ENCODE results near the gene LY86.

The LY86 gene

DNA sequence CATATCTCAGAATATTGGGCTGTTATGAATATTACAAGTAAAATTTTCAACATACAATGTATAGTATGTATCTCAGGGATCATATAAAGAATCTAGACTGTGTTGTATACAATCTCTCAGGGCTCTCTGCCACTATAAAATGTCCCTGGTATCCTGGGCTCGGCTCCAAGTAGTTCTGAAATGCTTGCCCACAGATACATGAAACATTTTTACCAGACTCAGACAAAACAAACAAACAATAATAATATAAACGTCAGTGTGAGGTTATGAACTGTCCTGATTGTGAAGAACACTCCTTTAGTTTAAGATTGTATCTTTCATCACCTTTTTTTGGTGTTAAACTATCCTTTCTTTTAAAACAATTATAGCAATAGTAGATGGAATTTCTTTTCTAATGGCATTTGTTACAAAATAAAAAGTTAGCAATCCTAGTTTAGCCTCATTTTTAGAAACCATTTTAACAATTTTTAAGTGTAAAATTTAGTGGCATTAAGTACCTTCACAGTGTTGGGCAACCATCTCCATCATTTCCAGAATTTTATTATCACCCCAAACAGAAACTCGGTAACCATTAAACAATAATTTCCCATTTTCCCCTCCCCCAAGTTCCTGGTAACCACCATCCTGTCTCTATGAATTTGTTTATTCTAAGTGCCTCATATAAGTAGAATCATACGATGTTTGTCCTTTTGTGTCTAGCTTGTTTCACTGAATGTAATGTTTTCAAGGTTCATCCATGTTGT, 17.4 kb upstream of the LY86 start:
- DNase-seq (ENCODE audit: low read depth in 2 of 3, low spot score in 2 of 3), result no peak

DNA sequence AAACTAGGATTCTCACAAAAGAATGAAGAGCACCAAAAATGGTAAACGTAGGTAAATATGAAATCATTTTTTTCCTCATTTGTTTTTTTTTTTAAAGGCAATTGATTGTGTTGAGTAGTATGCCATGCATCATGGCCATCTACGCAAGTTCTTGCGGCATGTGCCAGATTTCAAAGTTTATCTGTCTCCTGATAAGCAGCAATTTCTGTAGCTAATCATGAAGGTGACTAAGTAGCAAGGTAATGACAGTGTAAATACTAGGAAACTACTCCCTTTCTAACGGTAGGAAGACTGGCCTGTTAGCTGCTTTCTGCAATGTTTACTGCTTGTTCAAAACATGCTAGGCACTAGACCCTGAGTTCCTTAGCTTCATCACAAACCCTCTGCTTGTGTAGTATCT, 13.4 kb upstream of the LY86 start:
- DNase-seq (ENCODE audit: low read depth in 2 of 3, low spot score in 2 of 3), result no peak

DNA sequence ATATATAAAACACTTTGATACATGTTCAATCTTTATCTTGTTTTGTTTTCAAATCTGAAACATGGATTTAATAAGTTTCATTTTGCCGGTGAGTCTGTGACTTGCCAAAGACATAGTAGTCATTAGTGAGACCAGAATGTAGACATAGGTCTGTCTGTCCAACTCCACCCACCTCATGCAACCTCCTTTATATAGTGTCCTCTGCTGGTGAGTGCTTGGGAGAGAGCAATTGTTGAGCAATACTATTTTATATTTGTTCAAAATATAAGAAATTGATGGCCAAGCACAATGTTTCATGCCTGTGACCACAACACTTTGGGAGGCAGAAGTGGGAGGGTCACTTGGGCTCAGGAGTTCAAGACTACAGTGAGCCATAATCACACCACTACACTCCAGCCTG, 10.8 kb upstream of the LY86 start:
- DNase-seq (ENCODE audit: low read depth in 2 of 3, low spot score in 2 of 3), result no peak

DNA sequence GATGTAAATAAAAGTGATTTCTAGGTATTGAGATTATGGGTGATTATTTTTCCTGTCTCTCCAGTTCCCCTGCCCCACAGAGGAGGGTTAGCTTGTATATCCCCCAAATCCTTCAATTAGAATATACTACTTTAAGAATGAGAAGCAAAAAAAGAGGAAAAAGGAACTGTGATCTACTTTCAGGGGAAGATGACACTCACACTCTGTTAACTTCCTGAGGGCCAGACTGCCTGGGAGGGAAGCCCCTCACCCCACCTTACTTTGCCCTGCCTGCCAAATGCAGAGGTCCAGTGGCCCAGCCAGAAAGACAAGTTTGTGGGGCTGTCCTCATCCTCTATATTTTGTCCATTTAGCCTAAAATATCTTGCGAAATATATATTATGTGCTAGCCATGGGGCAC, 9.2 kb upstream of the LY86 start:
- no peak for DNase-seq (ENCODE audit: low read depth in 2 of 3, low spot score in 2 of 3)

DNA sequence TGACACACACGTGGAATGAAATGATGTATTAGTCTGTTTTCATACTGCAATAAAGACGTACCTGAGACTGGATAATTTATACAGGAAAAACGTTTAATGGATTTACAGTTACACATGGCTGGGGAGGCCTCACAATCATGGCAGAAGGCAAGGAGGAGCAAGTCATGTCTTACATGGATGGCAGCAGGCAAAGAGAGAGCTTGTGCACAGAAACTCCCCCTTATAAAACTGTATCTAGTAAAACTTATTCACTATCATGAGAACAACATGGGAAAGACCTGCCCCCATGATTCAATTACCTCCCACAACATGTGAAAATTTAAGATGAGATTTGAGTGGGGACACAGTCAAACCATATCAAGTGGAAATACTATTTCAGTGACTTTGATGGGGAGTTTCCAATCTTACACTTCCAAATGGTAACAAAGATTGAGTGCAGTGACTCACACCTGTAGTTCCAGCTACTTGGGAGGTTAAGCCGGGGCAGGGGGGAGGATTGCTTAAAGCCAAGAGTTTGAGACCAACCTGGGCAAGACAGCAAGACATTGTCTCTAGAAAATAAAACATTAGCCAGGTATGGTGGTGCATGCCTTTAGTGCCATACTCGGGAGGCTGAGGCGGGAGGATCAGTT, 8.2 kb upstream of the LY86 start:
- no peak for DNase-seq (ENCODE audit: low read depth in 2 of 3, low spot score in 2 of 3)

DNA sequence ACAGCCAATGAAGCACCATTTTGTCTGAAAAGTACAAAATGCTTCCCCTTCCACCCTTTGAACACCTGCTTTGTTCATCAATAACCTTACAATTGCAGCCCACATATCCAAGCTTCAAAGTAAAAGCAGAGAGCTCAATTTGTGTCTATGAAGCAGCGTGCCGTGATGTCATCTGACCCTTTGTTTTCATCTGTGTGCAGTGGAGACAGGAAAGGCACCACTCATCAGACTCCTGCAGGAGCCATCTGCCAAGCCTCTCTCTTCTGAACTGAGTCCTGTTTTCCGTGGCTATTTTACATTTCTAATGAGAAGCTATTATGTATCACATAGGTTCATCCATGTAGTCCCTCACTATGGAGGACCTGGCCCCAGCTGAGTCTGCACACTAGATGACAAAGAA, 7.5 kb upstream of the LY86 start:
- DNase-seq (ENCODE audit: low read depth in 2 of 3, low spot score in 2 of 3), result no peak

DNA sequence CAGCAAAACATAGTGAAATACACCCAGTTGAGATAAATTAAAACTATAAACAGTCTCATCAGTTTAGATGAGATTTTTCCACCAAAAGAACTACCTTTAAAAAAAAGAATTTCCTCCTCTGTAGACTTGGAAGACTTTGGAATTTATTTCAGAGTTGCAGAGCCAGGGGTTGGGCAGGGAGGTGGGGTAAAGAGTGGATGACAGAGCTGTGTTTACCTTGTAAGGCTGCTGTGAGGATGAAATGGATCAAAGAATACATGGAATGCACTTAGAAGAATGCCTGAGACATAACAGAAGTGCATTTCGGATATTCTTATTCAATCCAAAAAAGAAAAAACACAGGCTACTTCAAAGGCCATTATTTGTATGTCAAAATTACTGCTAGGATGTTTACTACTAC, 6.4 kb upstream of the LY86 start:
- DNase-seq (ENCODE audit: low read depth in 2 of 3, low spot score in 2 of 3), result no peak

DNA sequence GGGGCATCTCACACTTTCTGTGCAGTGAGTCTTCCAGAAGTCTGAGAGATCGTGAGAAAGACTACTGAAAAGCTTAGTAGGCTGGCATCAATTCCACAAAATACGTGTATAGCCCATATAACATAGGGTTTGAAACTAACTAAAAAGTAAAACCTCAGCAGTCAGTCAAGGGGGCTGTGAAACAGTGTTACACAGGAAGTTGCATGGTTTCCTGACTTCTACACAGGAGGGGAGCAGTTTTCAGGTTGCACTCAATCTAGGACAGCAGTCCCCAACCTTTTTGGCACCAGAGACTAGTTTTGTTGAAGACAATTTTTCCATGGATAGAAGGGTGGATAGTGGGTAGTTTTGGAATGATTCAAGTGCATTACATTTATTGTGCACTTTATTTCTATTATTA, 4.7 kb upstream of the LY86 start:
- DNase-seq (ENCODE audit: low read depth in 2 of 3, low spot score in 2 of 3), result no peak

DNA sequence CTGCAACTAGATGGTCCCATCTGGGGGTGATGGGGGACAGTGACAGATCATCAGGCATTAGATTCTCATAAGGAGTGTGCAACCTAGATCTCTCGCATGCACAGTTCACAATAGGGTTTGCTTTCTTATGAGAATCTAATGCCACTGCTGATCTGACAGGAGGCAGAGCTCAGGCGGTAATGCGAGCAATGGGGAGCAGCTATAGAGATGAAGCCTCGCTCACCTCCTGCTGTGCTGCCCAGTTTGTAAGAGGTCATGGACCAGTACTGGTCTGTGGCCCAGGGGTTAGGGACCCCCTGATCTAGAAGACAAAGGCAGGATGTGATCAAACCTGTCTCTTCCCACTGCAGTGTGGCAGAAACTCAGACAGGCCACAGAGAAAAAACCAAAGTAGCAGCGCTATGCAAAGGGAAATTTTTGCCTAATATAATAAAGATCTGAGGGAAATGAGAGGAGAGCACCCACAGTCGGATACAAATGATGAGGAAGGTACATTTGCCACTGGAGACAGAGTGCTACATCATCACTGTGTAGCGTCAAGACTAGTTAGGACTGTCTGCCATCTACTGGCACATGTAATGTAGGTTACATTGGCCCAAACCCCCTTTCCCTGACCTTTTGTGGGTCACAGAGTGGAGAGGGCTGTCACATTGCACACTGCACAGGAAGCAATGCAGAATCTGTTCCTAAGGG, 4.1 kb upstream of the LY86 start:
- no peak for DNase-seq (ENCODE audit: low read depth in 2 of 3, low spot score in 2 of 3)

DNA sequence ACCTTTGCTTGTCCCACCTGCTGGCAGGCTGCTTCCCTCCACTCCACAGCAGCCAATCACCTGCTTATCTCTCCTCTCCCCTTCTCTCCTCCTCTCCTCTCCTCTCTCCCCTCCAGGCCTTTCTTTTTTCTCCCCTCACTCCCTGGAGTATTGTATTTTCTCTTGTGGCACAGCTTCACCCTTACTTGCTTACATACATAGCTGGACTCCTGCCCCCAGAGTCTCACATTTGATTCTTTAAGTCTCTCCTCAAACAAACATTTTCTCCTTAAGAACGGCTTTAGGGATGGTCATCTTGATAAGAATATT, 3.6 kb upstream of the LY86 start:
- no peak for DNase-seq (ENCODE audit: low read depth in 2 of 3, low spot score in 2 of 3)

DNA sequence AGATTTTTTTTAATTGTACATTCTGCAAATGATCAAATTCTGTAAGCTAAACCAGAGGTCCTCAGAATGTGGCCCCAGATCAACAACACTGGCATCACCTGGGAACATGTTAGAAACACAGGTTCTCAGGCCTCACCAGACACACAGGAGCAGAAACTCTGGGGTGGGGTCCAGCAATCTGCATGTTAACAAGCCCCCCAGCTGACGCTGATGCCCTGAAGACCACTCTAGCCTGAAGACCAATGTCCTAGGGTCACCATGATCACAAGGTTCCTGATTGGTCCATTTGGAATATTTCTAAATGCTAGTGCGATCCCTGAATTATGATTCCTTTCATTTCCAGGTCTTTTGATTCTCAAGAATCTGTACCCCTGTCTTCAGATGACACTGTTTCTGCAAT, 2.4 kb upstream of the LY86 start:
- DNase-seq (ENCODE audit: low read depth in 2 of 3, low spot score in 2 of 3), result no peak

DNA sequence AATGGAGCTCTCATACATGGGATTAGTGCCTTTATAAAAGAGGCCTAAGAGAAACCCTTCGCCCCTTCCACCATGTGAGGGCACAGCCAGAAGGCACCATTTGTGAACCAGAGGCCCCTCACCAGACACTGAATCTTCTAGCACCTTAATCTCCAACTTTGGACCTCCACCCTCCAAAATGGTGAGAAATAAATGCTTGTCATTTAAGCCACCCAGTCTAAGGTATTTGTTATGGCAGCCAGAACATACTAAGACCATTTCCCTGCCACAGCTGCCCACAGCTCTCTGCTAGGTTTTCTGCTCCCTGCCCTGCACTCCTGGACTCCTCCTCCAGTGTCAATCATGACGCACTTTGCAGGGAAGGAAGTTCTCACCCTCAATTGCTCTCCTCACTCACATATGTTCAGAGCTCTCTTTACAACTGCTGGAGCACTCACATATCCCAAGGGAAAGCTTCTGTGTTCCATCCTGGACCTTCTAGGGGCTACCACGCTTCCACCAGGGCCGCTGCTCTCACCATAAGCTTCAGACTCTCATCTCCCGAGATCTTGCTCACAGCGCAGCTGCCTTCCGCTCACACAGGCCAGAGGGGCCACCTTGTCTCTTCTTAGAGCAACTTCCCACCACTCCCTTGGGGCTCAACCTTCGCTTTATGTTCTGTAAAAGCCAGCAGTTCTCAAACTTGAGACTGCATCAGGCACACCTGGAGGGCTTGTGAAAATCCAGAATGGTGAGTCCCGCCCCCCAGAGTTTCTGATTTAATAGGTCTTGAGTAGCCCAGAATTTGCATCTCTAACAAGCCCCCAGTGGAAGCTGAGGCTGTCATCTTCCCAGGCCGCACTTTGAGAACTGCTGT, 1.6 kb upstream of the LY86 start:
- DNase-seq (ENCODE audit: low read depth in 2 of 3, low spot score in 2 of 3), result no peak

DNA sequence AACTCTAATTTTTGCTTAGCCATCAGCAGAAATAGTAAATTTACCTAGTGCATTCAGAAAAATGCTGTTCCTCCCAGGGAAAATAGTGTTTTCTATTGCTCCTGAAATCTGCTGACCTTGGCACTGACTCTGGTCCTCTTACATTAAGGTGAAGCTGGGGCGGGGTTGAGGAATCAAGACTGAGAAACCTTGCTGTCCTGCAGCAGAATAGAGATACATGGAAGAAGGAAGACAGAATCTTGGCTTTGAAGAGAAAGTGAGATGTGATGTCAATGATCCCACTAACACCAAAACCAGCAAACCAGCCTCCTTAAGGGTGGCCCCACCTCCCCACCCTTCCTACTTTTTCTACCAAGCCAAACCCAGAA, 840 bp upstream of the LY86 start:
- DNase-seq (ENCODE audit: low read depth in 2 of 3, low spot score in 2 of 3), result no peak

DNA sequence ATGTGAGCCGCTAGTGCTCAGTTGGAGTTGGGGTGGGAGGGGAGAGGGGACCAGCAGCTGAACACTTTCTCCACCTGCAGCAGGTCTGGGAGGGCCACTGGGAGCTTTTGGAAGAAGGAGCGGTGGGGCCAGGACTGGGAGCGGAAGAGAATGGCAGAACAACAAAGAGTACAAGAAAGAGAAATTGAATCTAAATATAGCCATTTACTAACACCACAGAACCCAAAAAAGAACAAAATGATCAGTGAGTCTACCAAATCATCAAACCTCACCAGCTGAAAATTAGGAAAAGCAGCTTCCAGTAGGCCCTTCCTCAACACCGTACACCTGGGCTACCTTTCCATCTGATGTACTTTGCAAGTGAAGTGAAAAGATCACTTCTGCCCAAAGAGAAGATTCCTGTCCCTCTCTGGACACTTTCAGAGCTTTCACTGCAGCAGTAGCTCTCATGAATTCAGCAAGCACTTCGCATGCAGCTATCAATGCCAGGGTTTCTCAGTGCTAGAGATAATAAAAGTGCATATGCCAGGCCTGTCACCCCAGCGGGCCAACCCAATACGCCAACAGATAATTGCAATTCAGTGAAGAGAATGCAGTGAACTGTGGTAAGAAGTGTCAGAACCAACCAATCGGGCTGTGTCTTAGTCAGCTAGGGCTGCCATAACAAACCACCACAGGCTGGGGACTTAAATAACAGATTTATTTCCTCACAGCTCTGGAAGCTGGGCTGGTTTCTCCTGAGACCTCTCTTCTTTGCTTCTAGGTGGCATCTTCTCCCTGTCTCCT, 597 bp downstream of the LY86 start:
- no peak for DNase-seq (ENCODE audit: low read depth in 2 of 3, low spot score in 2 of 3)

DNA sequence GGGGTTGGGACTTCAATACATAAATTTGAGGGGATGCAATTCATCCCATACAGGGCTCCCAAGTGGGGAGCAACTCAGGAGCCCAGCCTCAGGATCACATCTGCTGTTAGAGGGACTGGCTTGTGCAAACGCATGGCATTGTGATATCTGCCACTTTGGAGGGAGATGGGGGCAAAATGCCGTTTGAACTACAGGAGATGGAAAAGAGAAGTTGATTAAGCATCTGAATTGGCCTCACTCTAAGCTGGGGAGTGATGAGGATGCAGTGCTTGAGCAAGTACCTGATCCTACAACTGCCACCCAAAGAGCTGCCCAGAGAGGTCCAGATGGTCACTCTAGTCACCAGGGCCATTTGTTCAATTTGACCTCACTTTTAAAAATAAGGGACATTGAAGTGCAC, 2.0 kb downstream of the LY86 start:
- no peak for DNase-seq (ENCODE audit: low read depth in 2 of 3, low spot score in 2 of 3)

DNA sequence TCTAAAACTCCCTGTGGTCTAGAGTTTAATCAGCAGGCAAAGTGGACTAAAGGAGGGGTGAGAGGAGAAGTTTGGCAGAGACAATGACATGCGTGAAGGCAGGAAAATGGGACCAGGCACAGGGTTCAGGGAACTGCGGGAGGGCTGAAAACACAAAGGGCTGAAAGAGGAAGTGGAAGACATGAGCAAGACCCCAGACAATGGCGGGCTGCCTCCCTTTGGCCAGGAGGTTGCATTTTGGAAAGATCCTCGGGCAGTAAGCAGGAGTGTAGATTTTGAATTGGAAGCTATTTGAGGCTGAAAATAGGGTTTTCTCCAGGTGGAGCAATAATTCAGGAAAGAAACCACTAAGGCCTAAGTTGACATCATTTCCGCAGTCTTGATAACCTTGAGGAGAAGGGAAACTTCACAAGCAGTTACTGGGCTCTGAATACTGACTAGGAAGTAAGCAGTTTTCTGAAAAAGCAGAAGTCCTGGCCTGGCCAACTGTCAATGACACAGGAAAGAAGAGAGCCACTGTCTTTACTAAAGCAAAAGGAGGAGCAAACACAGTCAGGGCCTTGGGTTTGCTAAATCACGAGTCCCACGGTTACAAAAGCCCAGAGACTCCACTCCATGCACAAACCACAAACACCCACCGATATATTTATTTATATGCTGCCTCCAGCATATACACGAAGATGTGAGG, 3.4 kb downstream of the LY86 start:
- DNase-seq (ENCODE audit: low read depth in 2 of 3, low spot score in 2 of 3), result no peak

DNA sequence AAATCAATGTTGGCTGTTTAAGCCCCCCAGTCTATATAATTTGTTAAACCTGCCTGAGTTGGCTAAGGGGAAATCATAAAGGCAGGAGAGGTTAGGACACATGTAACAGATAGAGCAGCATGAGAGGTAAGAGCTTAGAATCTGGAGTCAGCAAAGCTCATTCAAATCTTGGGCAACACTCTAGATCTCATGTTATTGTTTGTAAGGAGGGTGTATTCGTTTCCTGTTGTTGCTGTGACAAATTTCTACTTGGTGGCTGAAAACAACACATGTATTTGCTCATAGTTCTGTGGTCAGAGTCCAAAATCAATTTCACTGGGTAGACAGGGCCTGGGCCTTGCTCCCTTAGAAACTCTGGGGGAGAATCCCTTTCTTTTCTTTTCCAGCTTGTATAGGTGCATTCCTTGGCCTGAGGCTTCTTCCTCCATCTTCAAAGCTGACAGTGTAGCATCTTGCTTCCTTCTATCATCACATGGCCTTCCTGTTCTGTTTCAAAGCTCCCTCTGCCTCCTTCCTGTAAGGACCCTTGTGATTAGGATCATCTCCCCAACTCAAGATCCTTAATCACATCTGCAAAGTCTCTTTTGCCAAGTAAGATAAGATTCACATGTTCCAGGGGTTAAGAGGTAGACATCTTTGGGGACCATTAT, 4.4 kb downstream of the LY86 start:
- DNase-seq (ENCODE audit: low read depth in 2 of 3, low spot score in 2 of 3), result no peak

DNA sequence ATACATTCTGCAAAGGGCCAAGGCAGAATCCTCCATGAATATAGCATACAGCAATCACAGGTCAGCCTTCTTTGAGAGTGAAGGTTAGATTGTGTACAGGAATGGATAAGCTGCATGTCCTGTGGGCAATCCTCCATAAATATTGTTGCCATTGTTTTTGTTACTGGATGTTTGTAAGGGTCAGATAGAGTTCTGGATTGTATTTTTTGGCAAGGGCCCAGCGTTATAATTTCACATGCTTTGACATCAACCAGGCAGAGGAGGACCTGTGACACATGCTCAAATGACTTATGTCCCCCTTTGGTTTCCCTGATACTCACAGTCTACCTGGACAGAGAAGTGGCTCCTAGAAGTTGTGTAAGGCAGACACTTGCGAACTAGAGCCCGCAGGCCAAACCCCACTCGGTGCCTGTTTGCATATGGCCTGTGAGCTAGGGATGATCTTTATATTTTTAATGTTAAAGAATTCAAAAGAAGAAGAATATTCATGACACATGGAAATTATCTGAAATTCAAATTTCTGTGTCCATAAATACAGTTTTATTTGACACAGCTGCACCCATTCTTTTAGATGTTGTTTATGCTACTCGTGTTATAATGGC, 5.4 kb downstream of the LY86 start:
- no peak for DNase-seq (ENCODE audit: low read depth in 2 of 3, low spot score in 2 of 3)

DNA sequence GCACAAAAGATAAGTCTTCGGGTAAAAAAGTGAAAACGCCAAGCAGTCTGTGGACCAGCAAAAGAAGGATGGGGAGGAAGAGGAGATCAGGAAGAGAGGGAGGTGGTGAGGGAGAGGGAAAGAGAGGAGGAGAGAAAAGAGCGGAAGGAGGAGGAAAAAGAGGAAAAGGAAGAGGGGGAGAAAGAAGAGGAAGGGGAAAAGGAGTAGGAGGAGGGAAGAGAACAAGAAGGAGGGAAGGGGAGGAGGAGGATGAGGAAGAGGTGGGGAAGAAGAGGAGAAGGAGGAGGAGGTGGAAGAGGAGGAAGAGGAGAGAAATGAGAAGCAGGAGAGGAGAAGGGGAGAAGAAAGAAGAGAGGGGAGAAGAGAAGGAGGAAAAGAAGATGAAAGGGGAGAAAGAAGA, 6.5 kb downstream of the LY86 start:
- no peak for DNase-seq (ENCODE audit: low read depth in 2 of 3, low spot score in 2 of 3)

DNA sequence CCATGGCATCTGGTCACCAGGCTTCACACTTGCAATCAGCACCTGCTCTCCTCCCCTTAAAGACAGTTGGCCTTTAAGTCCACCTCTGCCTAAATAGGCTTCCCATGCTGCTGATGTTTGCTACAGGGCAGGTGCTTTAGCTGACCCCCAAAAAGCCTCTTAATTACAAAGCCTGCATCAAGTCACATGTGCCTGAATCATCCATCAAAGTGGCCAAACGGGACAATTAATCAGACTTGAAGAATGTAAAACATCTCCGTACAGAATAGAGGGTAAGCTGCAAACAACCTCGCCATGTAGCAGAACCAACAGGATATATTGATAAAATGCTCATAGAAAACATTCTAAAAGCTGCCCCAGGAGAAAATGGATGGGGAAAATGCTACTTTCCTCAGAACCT, 7.4 kb downstream of the LY86 start:
- DNase-seq (ENCODE audit: low read depth in 2 of 3, low spot score in 2 of 3), result no peak
